ENCODE data around the gene PROK2.

GRCh38 chr3:71734881-71735280, 50.1 kb downstream of the PROK2 start:
- TF ChIP-seq EZH2 (IDR thresholded peaks at IDR 0.05; ENCODE audit: insufficient read depth, poor library complexity, severe bottlenecking), result no peak
- no peak for TF ChIP-seq EZH2phosphoT487 (IDR thresholded peaks at IDR 0.05; ENCODE audit: insufficient read depth, low read depth)
